Gastrocnemius medialis (tissue), 4 donors: Measurements from ENCODE around the gene FASTK. TPM values are rescaled to one million over a fixed set of nuclear protein-coding genes. Genes with fewer than 3 reads are reported as not detected.

Experiments
- ATAC-seq, 2 donors: fragments of 150-250 bp; one replicate each; pipeline ENCODE4 v1.9.1; 2016
- DNase-seq, 2 donors: peaks; one replicate each; pipeline ENCODE4 v3.0.0-alpha.2; 2019
- H3K27ac ChIP-seq, 4 donors: fragments of 200-600 bp; sonication (generic); 1 replicate in 1 of 4; 2 replicates in 3 of 4; pipeline ENCODE4 v1.5.1; 2016 to 2018; ENCODE audit warnings: mild to moderate bottlenecking in 2 of 4, moderate library complexity in 1 of 4
- H3K27me3 ChIP-seq, 3 donors: fragments of 200-600 bp; sonication (generic) in 2 of 3; 1 replicate in 1 of 3; 2 replicates in 2 of 3; pipeline versions ENCODE4 v1.5.1 to v1.6.0; 2016 to 2019; ENCODE audit warnings: mild to moderate bottlenecking in 1 of 3, moderate library complexity in 1 of 3
- H3K36me3 ChIP-seq, 2 donors: fragments of 200-600 bp; sonication (generic) in 1 of 2; one replicate each; pipeline ENCODE4 v1.5.1; 2017 to 2018
- H3K4me1 ChIP-seq, 2 donors: fragments of 200-600 bp; sonication (generic) in 1 of 2; one replicate each; pipeline ENCODE4 v1.5.1; 2016 to 2017; ENCODE audit warnings: mild to moderate bottlenecking in 2 of 2
- H3K4me3 ChIP-seq, 4 donors: fragments of 200-600 bp; sonication (generic) in 3 of 4; 1 replicate in 1 of 4; 2 replicates in 3 of 4; pipeline ENCODE4 v1.5.1; 2016 to 2019; ENCODE audit warnings: mild to moderate bottlenecking in 2 of 4
- H3K9me3 ChIP-seq, 3 donors: fragments of 200-600 bp; sonication (generic) in 2 of 3; 1 replicate in 1 of 3; 2 replicates in 2 of 3; pipeline ENCODE4 v1.5.1; 2016 to 2019
- POLR2A ChIP-seq, 2 donors: fragments of 450-650 bp; IDR thresholded peaks; one replicate each; pipeline ENCODE4 v1.6.1; 2017; ENCODE audit warnings: antibody characterized with exemption in 2 of 2, mild to moderate bottlenecking in 2 of 2, moderate library complexity in 2 of 2
- in situ Hi-C, 4 donors: fragments of 200-750 bp; cut with MboI; loops; one replicate each; pipeline versions ENCODE4 v1.15.0 to v1.8.0; 2017; ENCODE audit warnings: low sequenced_read_pairs in 4 of 4
- intact Hi-C: fragments of 100-400 bp; cut with DNase I; formaldehyde crosslinking; loops from one replicate; pipeline ENCODE4 v1.15.1; 2023; ENCODE audit warnings: low total_unique reads
- total RNA-seq, 4 donors: library from RNA; depleted of rRNA; stranded (reverse); fragments of >200 nt; gene quantifications; one replicate each; pipeline versions ENCODE4 v1.1.0 to v1.2.3, GENCODE V29; 2016
- TF ChIP-seq, protein P1 (sequence below), 5 experiments: fragments of 450-650 bp in 3 of 5; fragments of 200-600 bp in 2 of 5; sonication (generic) in 2 of 5; IDR thresholded peaks in 4 of 5; conservative IDR thresholded peaks in 1 of 5; 1 replicate in 4 of 5; 2 replicates in 1 of 5; pipeline ENCODE4 v1.5.1; 2016 to 2019; ENCODE audit warnings: antibody characterized with exemption in 5 of 5, mild to moderate bottlenecking in 3 of 5, moderate library complexity in 3 of 5

Gene FASTK
- total RNA-seq, 4 donors from 2014 or later: 108 to 181 (median 141) TPM

DNA sequence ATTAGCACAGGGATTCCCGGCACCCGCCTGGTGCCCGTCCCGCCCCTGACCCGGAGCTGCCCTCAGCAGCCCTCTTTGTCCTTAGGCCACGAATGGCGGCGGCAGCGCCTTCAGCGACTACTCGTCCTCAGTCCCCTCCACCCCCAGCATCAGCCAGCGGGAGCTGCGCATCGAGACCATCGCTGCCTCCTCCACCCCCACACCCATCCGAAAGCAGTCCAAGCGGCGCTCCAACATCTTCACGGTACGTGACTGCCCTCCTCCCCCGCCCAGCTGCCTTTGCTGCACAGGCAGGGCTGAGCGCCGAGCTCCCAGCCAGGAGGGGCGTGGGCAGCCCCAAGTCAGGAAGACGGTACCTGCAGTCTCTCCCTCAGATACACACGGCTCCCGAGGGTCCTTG is 39.3 kb upstream of the FASTK start:
- no peak for ATAC-seq
- intact Hi-C loops (no loop called here), in situ Hi-C loops (loop anchor here in 2 of 4 donors (10.0 kb wide), 1 partner anchor 55 kb away; no protein-coding TSS in a partner anchor)

DNA sequence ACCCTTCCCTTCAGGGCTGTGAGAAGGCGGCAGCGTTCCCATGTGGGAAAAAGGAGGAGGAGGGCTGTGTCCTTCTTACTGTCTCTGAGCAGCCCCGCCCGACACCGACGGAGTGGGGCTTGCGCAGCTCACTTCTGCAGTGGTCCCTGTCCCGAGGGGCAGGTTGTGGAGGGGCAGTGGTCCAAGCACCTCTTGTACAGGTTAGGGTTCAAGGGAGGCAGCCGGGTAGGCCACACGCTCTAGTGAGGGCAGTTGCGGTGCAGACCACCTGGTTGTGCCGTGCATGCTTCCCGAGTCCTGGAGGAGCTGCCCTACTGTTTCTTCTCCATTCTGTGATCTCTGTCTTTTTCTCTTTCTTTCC is 38.4 kb upstream of the FASTK start:
- in situ Hi-C loops (no loop called here), intact Hi-C loops (no loop called here)
- Histone ChIP-seq H3K9me3 (no peaks in the 10 kb centered on the region), H3K27ac (no peak overlapping the region), H3K36me3 (peaks cover 0 to 37% of the 10 kb centered on the region in 2 donors), H3K27me3 (no peaks in the 10 kb centered on the region), H3K4me3 (no peak overlapping the region), H3K4me1 (peaks cover 0 to 4% of the 10 kb centered on the region in 2 donors)
- ATAC-seq (no peak), DNase-seq (no peak)
- TF ChIP-seq, protein P1, sequence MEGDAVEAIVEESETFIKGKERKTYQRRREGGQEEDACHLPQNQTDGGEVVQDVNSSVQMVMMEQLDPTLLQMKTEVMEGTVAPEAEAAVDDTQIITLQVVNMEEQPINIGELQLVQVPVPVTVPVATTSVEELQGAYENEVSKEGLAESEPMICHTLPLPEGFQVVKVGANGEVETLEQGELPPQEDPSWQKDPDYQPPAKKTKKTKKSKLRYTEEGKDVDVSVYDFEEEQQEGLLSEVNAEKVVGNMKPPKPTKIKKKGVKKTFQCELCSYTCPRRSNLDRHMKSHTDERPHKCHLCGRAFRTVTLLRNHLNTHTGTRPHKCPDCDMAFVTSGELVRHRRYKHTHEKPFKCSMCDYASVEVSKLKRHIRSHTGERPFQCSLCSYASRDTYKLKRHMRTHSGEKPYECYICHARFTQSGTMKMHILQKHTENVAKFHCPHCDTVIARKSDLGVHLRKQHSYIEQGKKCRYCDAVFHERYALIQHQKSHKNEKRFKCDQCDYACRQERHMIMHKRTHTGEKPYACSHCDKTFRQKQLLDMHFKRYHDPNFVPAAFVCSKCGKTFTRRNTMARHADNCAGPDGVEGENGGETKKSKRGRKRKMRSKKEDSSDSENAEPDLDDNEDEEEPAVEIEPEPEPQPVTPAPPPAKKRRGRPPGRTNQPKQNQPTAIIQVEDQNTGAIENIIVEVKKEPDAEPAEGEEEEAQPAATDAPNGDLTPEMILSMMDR (IDR thresholded peaks at IDR 0.05 in 4 of 5, conservative IDR thresholded peaks at IDR 0.05 in 1 of 5): no peak
- TF ChIP-seq POLR2A (IDR thresholded peaks at IDR 0.05): no peak

More for the DNA sequence above, 39.3 kb upstream of the FASTK start:
- TF ChIP-seq, protein P1 (IDR thresholded peaks at IDR 0.05 in 4 of 5, conservative IDR thresholded peaks at IDR 0.05 in 1 of 5): no peak
- TF ChIP-seq POLR2A (IDR thresholded peaks at IDR 0.05): no peak
- Histone ChIP-seq H3K9me3 (no peaks in the 10 kb centered on the region), H3K36me3 (peaks cover 0 to 37% of the 10 kb centered on the region in 2 donors), H3K27ac (no peak overlapping the region), H3K4me1 (peaks cover 0 to 7% of the 10 kb centered on the region in 2 donors), H3K27me3 (no peaks in the 10 kb centered on the region), H3K4me3 (no peak overlapping the region)
- no peak for DNase-seq

DNA sequence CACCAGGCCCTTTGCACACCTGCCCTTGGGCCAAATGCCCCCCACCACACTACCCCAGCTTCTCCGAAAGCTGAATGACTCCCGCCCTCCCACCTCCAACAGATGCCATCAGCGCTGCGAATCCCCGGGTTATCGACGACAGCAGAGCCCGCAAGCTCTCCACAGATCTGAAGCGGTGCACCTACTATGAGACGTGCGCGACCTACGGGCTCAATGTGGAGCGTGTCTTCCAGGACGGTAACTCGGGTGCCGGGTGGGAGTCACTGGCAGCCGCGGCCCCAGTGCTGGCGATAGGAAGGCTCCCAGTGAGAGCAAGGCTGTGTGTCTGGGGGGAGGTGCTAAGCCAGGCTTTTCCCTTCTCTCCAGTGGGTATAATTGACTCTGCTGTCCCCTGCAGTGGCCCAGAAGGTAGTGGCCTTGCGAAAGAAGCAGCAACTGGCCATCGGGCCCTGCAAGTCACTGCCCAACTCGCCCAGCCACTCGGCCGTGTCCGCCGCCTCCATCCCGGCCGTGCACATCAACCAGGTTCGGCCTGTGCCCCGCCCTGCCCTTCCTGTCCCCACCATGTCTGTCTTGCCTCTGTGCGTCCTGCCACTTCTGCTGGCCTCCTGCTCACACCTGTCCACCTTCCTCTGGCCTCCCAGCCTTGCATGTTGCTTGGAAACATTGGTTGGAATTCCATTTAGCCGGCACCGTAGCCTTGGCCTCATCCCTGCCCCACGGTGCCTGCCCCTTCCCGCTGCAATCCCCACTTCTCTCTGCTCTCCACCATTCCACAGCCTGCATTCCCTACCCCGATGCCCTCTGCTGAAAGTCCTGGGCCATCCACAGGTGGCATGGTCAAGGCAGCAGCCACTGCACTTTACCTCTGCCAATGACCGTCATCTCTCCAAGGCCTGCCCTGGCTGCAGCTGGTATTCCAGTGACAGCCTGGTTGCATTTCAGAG is 37.8 kb upstream of the FASTK start:
- DNase-seq (no peak), ATAC-seq (no peak)
- H3K27ac ChIP-seq: no peak overlapping the region
- in situ Hi-C loops: no loop called here
- H3K36me3 ChIP-seq: peaks cover 0 to 37% of the 10 kb centered on the region in 2 donors
- no peaks in the 10 kb centered on the region for H3K27me3 ChIP-seq
- no peaks in the 10 kb centered on the region for H3K9me3 ChIP-seq
- TF ChIP-seq, protein P1 (IDR thresholded peaks at IDR 0.05 in 4 of 5, conservative IDR thresholded peaks at IDR 0.05 in 1 of 5): no peak
- TF ChIP-seq POLR2A (IDR thresholded peaks at IDR 0.05): no peak
- intact Hi-C loops: no loop called here
- no peak overlapping the region for H3K4me3 ChIP-seq
- peaks cover 0 to 4% of the 10 kb centered on the region in 2 donors for H3K4me1 ChIP-seq

DNA sequence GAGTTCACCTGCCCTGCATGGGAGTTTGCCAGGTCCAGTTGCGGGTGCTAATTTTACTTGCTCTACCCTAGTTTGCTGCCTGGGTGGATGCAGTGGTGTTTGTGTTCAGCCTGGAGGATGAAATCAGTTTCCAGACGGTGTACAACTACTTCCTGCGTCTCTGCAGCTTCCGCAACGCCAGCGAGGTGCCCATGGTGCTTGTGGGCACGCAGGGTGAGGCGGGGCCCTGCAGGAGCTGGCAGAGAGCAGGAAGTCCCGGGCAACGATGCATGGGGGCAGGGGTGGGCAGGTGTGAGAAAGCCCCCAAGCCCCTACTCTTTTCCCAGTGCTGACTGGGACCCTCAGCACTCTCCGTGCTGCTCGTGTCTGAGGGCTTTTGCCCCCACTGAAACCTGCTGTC is 37.0 kb upstream of the FASTK start:
- TF ChIP-seq POLR2A (IDR thresholded peaks at IDR 0.05): no peak
- TF ChIP-seq, protein P1 (IDR thresholded peaks at IDR 0.05 in 4 of 5, conservative IDR thresholded peaks at IDR 0.05 in 1 of 5): no peak
- Histone ChIP-seq H3K9me3 (no peaks in the 10 kb centered on the region), H3K4me3 (no peak overlapping the region), H3K4me1 (peaks cover 0 to 4% of the 10 kb centered on the region in 2 donors), H3K27ac (no peak overlapping the region), H3K36me3 (peaks cover 0 to 37% of the 10 kb centered on the region in 2 donors), H3K27me3 (no peaks in the 10 kb centered on the region)
- intact Hi-C loops (no loop called here), in situ Hi-C loops (no loop called here)
- DNase-seq: no peak
- ATAC-seq: no peak
